Caco-2 (cell line): Measurements from ENCODE around the gene KRT81. TPM values are rescaled to one million over a fixed set of nuclear protein-coding genes. Genes with fewer than 3 reads are reported as not detected.

ENCODE experiments used
- BruUV-seq: library from RNA; stranded (reverse); fragments of 400-500 nt; replicated peaks from 2 replicates; lab custom pipeline; 2021; lab: Mats Ljungman, UMichigan
- CTCF ChIA-PET: fragments of 300-600 bp; sonication (Branson Sonifier 250); formaldehyde crosslinking; loops from one replicate; lab custom pipeline; 2022; ENCODE audit warnings: antibody characterized with exemption; lab: Charles Lee
- POLR2A ChIA-PET: fragments of 300-600 bp; sonication (Branson Sonifier 250); formaldehyde crosslinking; loops from one replicate; lab custom pipeline; 2022; ENCODE audit warnings: antibody characterized with exemption; lab: Charles Lee
- DNase-seq, 2 experiments: peaks; one replicate each; pipeline versions ENCODE4 v3.0.0 to v3.0.0-alpha.2; 2020 to 2022
- H3K27me3 ChIP-seq: replicated peaks from 2 replicates; pipeline ENCODE4 v1.6.0; 2011; ENCODE audit warnings: low read length; ENCODE audit not compliant: control insufficient read depth, insufficient read depth
- H3K36me3 ChIP-seq: 2 replicates; pipeline ENCODE4 v1.5.1; 2011; ENCODE audit warnings: low read length; ENCODE audit not compliant: control insufficient read depth, insufficient read depth
- H3K4me1 ChIP-seq: fragments of 250-450 bp; sonication (Bioruptor Pico); 2 replicates; pipeline ENCODE4 v1.5.1; 2020; ENCODE audit warnings: mild to moderate bottlenecking
- H3K4me3 ChIP-seq: 2 replicates; pipeline ENCODE4 v1.5.1; 2011; ENCODE audit warnings: low read depth, mild to moderate bottlenecking, control low read depth, low read length
- H3K9me3 ChIP-seq: fragments of 250-450 bp; sonication (Bioruptor Pico); 2 replicates; pipeline ENCODE4 v1.5.1; 2020; ENCODE audit warnings: mild to moderate bottlenecking, moderate library complexity
- H3K27ac Mint-ChIP-seq: one replicate; pipeline ENCODE4 v1.8.0; 2022; ENCODE audit warnings: mixed read lengths; ENCODE audit not compliant: unreplicated experiment
- H3K27me3 Mint-ChIP-seq: one replicate; pipeline ENCODE4 v1.8.0; 2022; ENCODE audit warnings: mixed read lengths; ENCODE audit not compliant: insufficient read depth, unreplicated experiment
- H3K36me3 Mint-ChIP-seq: one replicate; pipeline ENCODE4 v1.8.0; 2022; ENCODE audit warnings: mild to moderate bottlenecking, mixed read lengths; ENCODE audit not compliant: insufficient read depth, unreplicated experiment
- H3K4me1 Mint-ChIP-seq: one replicate; pipeline ENCODE4 v1.8.0; 2022; ENCODE audit warnings: low read depth, mixed read lengths; ENCODE audit not compliant: unreplicated experiment
- H3K4me3 Mint-ChIP-seq: one replicate; pipeline ENCODE4 v1.8.0; 2022; ENCODE audit warnings: mild to moderate bottlenecking, moderate library complexity, mixed read lengths; ENCODE audit not compliant: unreplicated experiment
- H3K9me3 Mint-ChIP-seq: one replicate; pipeline ENCODE4 v1.8.0; 2022; ENCODE audit warnings: mixed read lengths; ENCODE audit not compliant: unreplicated experiment
- CTCF ChIP-seq, 2 experiments: fragments of 200-600 bp in 1 of 2; IDR thresholded peaks; 1 replicate in 1 of 2; 2 replicates in 1 of 2; pipeline versions ENCODE4 v1.5.1 to v1.8.0; 2011 to 2022; ENCODE audit warnings: antibody characterized with exemption in 1 of 2, control low read depth in 1 of 2, inconsistent platforms in 1 of 2, low read depth in 1 of 2, low read length in 1 of 2, mild to moderate bottlenecking in 1 of 2, moderate library complexity in 1 of 2; ENCODE audit not compliant: insufficient read depth in 1 of 2, severe bottlenecking in 1 of 2, unreplicated experiment in 1 of 2
- intact Hi-C: fragments of 100-400 bp; cut with micrococcal nuclease; formaldehyde crosslinking; loops from one replicate; pipeline ENCODE4 v1.10.0; 2022; ENCODE audit not compliant: unreplicated experiment
- total RNA-seq: library from RNA; stranded (reverse); gene quantifications from 2 replicates; pipeline ENCODE4 v1.2.3, GENCODE V29; 2022

Gene KRT81
- total RNA-seq, 1 experiment from 2014 or later, result 0.45 TPM

DNA sequence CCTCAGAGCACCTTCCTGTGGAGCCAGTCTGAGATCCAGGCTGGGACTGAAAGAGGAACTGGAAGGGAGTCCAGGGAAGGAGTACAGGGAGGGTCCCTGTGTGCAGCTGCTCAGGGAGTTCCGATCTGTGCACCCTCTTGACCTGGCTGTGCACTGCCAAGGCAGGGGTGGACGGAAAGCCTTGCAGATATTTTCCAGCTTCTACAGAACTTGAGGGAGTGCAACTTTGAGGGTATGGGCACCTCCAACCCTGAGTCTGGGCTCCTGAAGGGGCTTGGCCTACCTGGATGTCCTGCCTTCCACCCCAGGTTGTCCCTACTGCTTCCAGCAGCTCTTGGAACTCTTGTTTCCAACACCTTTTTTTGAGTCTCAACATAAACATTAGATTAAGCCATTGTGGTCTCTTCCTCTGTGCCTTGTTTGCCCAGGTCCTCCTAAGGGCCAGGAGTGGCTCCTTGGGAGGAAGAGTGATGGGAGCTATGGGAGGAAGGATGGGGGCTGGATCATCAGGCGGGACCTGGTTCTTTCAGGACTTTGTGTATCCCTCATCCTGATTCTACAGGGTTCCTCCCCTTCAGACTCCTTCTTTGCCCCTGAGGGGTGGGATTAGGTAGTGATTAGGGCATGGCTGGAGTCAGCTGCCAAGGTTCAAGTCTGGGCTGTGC is 54.8 kb downstream of the KRT81 start:
- Mint-ChIP-seq H3K9me3 (no peaks in the 10 kb centered on the region), H3K4me1 (peaks cover 39% of the 10 kb centered on the region), H3K4me3 (no peak overlapping the region), H3K27me3 (no peaks in the 10 kb centered on the region), H3K36me3 (peaks cover 5% of the 10 kb centered on the region), H3K27ac (no peak overlapping the region)
- intact Hi-C loops, result no loop called here
- no peaks in the 10 kb centered on the region for H3K27me3 ChIP-seq
- no peak overlapping the region for H3K4me3 ChIP-seq
- POLR2A ChIA-PET, result no interaction called here
- peaks cover 50% of the 10 kb centered on the region for H3K4me1 ChIP-seq
- H3K9me3 ChIP-seq, result no peaks in the 10 kb centered on the region
- CTCF ChIA-PET, result interaction anchor here (2.0 kb wide), 1 partner anchor 43 kb away, joined by 8 read pairs; no protein-coding TSS in a partner anchor
- no peaks in the 10 kb centered on the region for H3K36me3 ChIP-seq
- BruUV-seq, result no TSS peak
- no peak for TF ChIP-seq CTCF (IDR thresholded peaks at IDR 0.05; ENCODE audit: insufficient read depth in 1 of 2, low read depth in 1 of 2, low read length in 1 of 2, severe bottlenecking in 1 of 2, unreplicated experiment in 1 of 2)
- no peak for DNase-seq

Other genes starting within 250 kb of the KRT81 start
- 37.9 and 41.8 TPM in 2 replicates for gene NR4A1, start 240.1 kb downstream of the KRT81 start, total RNA-seq
- gene ATG101, start 221.6 kb downstream of the KRT81 start, total RNA-seq, result 67.2 and 78.0 TPM in 2 replicates
- not detected in 2 replicates for gene SMIM41, start 211.8 kb downstream of the KRT81 start, total RNA-seq
- gene KRT80, start 99.5 kb downstream of the KRT81 start, total RNA-seq, result 0.26 and 0.29 TPM in 2 replicates
- gene KRT7, start 58.3 kb downstream of the KRT81 start, total RNA-seq, result 13.9 and 19.9 TPM in 2 replicates
- not detected in 2 replicates for gene KRT86, start 16.9 kb downstream of the KRT81 start, total RNA-seq
- gene KRT83, start 29.9 kb upstream of the KRT81 start, total RNA-seq, result not detected in 2 replicates
- not detected in 2 replicates for gene KRT85, start 75.9 kb upstream of the KRT81 start, total RNA-seq
- gene KRT84, start 94.1 kb upstream of the KRT81 start, total RNA-seq, result not detected in 2 replicates
- gene KRT82, start 114.8 kb upstream of the KRT81 start, total RNA-seq, result not detected in 2 replicates
- gene KRT75, start 142.8 kb upstream of the KRT81 start, total RNA-seq, result not detected in 2 replicates
- gene KRT6B, start 160.6 kb upstream of the KRT81 start, total RNA-seq, result not detected in 2 replicates
- not detected in 2 replicates for gene KRT6C, start 182.3 kb upstream of the KRT81 start, total RNA-seq
- 0.14 TPM in 1 of 2 replicates, not detected in the other for gene KRT6A, start 201.7 kb upstream of the KRT81 start, total RNA-seq
- gene KRT5, start 228.9 kb upstream of the KRT81 start, total RNA-seq, result 0.50 and 0.91 TPM in 2 replicates